ENCODE measurements around the gene UBE3C. TPM values are rescaled to one million over a fixed set of nuclear protein-coding genes. Genes with fewer than 3 reads are reported as not detected.

Gene UBE3C
- total RNA-seq, 4 donors from 2014 or later: 47.9 to 91.8 (median 66.2) TPM

GRCh38 chr7:157278791-157279724 is 140.3 kb downstream of the UBE3C start:
- in situ Hi-C loops (cut with MboI; ENCODE audit: low pct_ligation_motif_present in 1 of 4, low pct_unique_long_range_greater_than_20kb in 1 of 4, low sequenced_read_pairs in 3 of 4) (no loop called here), intact Hi-C loops (cut with DNase I; ENCODE audit: low total_unique reads) (loop anchor here (10.0 kb wide), 1 partner anchor 334 kb away; the partner anchor contains the start of gene NOM1)
- WGBS, 2 donors (ENCODE audit: low coverage in 1 of 2): 33% methylated on average over 47 of the region's 77 CpGs; no CpG with 5 or more reads in 1 of the 2 donors
- Histone ChIP-seq H3K27me3 (no peaks in the 10 kb centered on the region), H3K4me1 (peaks cover 0 to 37% (median 29%) of the 10 kb centered on the region in 4 donors), H3K36me3 (no peaks in the 10 kb centered on the region), H3K4me3 (peak overlapping the region; percentile 50 to 60 (median 52)), H3K27ac (peak overlapping the region; percentile 20 to 83 (median 74)), H3K9me3 (no peaks in the 10 kb centered on the region)
- TF ChIP-seq, protein P1, sequence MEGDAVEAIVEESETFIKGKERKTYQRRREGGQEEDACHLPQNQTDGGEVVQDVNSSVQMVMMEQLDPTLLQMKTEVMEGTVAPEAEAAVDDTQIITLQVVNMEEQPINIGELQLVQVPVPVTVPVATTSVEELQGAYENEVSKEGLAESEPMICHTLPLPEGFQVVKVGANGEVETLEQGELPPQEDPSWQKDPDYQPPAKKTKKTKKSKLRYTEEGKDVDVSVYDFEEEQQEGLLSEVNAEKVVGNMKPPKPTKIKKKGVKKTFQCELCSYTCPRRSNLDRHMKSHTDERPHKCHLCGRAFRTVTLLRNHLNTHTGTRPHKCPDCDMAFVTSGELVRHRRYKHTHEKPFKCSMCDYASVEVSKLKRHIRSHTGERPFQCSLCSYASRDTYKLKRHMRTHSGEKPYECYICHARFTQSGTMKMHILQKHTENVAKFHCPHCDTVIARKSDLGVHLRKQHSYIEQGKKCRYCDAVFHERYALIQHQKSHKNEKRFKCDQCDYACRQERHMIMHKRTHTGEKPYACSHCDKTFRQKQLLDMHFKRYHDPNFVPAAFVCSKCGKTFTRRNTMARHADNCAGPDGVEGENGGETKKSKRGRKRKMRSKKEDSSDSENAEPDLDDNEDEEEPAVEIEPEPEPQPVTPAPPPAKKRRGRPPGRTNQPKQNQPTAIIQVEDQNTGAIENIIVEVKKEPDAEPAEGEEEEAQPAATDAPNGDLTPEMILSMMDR (IDR thresholded peaks at IDR 0.05): no peak
- peak; percentile 78 for TF ChIP-seq POLR2A (IDR thresholded peaks at IDR 0.05)
- TF ChIP-seq EP300 (IDR thresholded peaks at IDR 0.05; ENCODE audit: low read depth): no peak
- peak in 1 of 3 donors; percentile 37 for TF ChIP-seq POLR2AphosphoS5 (IDR thresholded peaks at IDR 0.05)
- DNase-seq: peak; percentile 80

GRCh38 chr7:157279741-157280215 is 141.1 kb downstream of the UBE3C start:
- intact Hi-C loops (cut with DNase I; ENCODE audit: low total_unique reads) (loop anchor here (10.0 kb wide), 1 partner anchor 335 kb away; the partner anchor contains the start of gene NOM1), in situ Hi-C loops (cut with MboI; ENCODE audit: low pct_ligation_motif_present in 1 of 4, low pct_unique_long_range_greater_than_20kb in 1 of 4, low sequenced_read_pairs in 3 of 4) (no loop called here)
- H3K4me3 ChIP-seq: peak overlapping the region; percentile 50 to 60 (median 52)
- 27% methylated on average over 36 of the region's 39 CpGs; no CpG with 5 or more reads in 1 of the 2 donors for WGBS, 2 donors (ENCODE audit: low coverage in 1 of 2)
- TF ChIP-seq POLR2AphosphoS5 (IDR thresholded peaks at IDR 0.05): no peak
- TF ChIP-seq POLR2A (IDR thresholded peaks at IDR 0.05): no peak
- TF ChIP-seq, protein P1 (IDR thresholded peaks at IDR 0.05): no peak
- no peak for TF ChIP-seq EP300 (IDR thresholded peaks at IDR 0.05; ENCODE audit: low read depth)
- H3K27me3 ChIP-seq: no peaks in the 10 kb centered on the region
- peak overlapping the region; percentile 20 to 83 (median 74) for H3K27ac ChIP-seq
- H3K4me1 ChIP-seq: peaks cover 0 to 32% (median 28%) of the 10 kb centered on the region in 4 donors
- DNase-seq: no peak
- H3K36me3 ChIP-seq: no peaks in the 10 kb centered on the region
- no peaks in the 10 kb centered on the region for H3K9me3 ChIP-seq

- no peak for DNase-seq
- 92 to 97% methylated on average over 6 to 21 of the region's 24 CpGs for WGBS, 2 donors (ENCODE audit: low coverage in 1 of 2)
- intact Hi-C loops (cut with DNase I; ENCODE audit: low total_unique reads) (no loop called here), in situ Hi-C loops (cut with MboI; ENCODE audit: low pct_ligation_motif_present in 1 of 4, low pct_unique_long_range_greater_than_20kb in 1 of 4, low sequenced_read_pairs in 3 of 4) (no loop called here)
- no peaks in the 10 kb centered on the region for H3K27me3 ChIP-seq
- no peaks in the 10 kb centered on the region for H3K9me3 ChIP-seq
- peaks cover 0 to 32% (median 28%) of the 10 kb centered on the region in 4 donors for H3K4me1 ChIP-seq
- H3K27ac ChIP-seq: peak overlapping the region in 2 of 4 donors; percentile 78 to 83
- H3K36me3 ChIP-seq: no peaks in the 10 kb centered on the region
- H3K4me3 ChIP-seq: peak overlapping the region in 2 of 4 donors; percentile 50 to 60
- TF ChIP-seq EP300 (IDR thresholded peaks at IDR 0.05; ENCODE audit: low read depth) (no peak), POLR2AphosphoS5 (IDR thresholded peaks at IDR 0.05) (no peak), POLR2A (IDR thresholded peaks at IDR 0.05) (no peak)
- TF ChIP-seq, protein P1 (IDR thresholded peaks at IDR 0.05): no peak
These were observed 141.6 kb downstream of the UBE3C start for GRCh38 chr7:157280216-157280841.
